HG03039 (cell line): Measurements from ENCODE around the gene ZNF644.

Source experiments
- ATAC-seq: cut with Tn5 transposase; IDR thresholded peaks from one replicate; pipeline ENCODE4 v1.9.1; 2021; ENCODE audit warnings: mild to moderate bottlenecking, moderate library complexity; ENCODE audit not compliant: unreplicated experiment

The ZNF644 gene

DNA sequence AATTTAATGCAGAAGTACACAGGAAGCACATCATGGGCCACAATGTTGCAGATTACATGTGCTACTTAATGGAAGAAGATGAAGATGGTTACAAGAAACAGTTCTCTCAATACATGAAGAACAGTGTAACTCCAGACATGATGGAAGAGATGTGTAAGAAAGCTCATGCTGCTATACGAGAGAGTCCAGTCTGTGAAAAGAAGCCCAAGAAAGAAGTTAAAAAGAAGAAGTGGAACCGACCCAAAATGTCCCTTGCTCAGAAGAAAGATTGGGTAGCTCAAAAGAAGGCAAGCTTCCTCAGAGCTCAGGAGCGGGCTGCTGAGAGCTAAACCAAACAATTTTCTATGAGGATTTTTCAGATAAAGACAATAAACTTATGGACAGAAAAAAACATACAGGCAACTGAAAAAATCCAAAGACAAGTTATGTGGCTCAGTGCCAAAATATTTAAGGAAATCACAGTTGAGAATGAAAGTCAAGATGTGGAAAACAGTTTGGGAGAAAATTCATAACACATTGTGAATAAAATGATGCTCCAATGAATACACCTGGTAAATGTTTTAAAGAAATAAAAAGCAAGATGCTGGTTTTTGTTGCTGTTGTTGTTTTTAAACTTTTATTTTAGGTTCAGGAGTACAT is 2.8 kb upstream of the ZNF644 start:
- ATAC-seq = no peak

DNA sequence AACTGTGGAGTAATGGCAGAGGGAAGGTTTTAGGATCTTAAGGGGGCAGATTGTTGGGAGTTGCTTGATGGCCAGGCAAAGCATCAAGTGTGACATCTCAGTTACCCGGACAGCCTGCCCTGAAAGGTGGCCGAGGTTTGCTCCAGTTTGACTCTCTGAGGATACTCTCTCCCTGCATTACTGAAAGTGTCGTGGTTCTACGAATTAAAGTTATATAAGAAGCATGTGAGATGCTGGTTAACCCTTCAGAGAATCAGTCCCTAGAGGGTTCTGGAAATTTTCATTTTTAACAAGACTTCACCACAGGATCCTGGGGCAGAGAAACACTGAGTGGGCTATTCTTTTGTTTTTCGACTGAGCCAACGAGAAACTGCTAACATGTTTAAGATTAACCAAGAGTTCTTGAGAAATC is 689 bp upstream of the ZNF644 start:
- no peak for ATAC-seq

DNA sequence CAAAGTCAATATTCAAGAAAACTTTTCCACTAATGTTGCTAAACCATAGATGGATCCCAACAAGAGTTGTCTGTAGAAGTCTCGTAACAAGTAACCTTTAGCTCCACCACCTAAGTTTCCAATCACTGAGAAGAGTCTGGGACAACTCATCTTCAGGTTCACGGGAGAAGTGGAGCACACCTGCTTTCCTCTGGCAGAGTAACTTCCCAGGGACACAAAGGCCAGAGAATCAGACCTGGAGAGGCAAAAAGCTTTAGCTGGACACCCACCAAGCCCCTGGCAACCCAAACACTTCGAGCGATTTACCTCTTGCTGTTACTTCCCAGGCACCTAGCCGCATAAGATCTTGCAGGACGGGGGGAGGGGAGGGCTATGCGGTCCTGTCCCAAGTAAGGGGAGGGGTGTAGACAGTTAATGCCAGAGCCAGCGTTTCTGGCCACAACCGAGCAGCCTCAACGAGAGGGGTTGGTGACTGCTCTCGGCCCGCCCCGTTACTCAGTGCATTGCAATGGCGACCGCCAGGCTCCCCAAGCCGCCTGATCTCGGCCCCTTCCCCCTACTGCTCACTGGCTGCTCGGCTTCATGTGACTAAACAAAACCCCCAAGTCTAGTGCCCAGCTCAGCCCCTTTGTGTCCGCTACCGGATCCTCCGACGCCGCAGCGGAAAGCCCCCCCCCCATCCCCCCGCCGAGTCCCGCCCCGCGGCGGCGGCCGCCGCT is 709 bp downstream of the ZNF644 start:
- ATAC-seq = peak; percentile 35

GRCh38 chr1:91020486-91020885 is 1.3 kb downstream of the ZNF644 start:
- ATAC-seq = no peak

DNA sequence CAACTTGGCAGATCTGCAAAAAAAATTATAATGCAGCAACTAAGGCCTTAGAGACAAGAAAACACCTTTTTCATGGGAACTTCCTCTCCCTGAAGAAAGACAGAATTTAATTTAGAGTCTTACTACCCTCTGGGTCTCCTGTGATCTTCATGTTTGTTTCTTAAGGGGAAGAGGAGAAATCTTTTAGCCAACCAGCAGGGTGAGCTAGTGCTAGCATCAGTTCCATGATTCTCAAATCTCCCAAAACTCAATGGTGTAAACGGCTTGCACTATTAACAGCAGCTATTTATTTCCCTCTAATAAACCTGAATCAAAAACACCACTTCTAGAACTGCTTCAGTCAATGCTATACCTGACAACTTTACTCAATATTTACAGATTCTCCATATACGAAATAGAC is 3.8 kb downstream of the ZNF644 start:
- no peak for ATAC-seq

DNA sequence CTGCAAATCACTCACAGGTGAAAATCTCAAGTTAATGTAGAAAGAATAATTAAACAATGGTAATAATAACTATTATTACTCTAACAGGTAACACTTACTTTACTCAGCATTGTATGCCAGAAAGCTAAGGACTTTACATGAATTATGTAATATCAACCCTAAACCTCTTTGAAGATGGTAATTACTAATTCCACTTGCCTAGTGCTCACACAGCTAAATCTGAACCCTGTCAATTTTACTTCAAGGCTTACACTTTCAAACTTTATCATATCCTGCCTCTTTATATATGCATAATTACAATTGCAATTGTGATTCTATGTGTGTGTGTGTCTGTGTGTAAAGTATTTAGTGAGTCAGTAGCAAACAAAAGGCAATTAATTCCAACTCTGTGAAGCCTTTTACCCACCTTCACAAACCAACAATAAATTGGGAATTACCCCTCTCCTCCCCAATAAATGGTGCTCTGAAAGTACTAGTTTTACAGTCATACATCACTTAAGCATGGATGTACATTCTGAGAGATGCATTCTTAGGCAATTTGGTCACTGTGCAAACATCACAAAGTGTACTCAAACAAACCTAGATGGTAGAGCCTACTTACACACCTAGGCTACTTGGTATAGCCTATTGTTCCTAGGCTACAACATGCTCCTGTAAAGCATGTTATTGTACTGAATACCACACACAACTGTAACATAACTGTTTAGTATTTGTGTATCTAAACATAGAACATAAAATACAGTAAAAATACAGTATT is 5.9 kb downstream of the ZNF644 start:
- no peak for ATAC-seq

DNA sequence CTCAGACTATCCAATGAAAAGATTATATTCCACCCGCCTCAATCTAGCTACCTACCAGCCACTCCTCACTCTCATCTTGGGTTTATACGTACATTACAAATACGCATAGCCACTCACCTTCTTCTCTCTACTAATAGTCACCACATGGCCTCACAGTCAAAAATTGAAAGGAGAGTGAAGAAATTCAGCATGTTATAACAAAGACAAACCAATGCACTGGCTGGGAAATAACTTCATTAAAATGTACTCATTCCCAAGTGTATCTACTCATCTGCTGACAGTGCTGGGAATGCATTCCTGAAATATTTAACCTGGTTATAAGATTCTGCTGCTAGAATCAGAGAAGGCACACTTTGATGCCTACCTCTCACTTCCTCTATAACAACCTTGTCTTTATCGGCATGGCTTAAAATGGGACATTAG is 6.5 kb downstream of the ZNF644 start:
- ATAC-seq = no peak

DNA sequence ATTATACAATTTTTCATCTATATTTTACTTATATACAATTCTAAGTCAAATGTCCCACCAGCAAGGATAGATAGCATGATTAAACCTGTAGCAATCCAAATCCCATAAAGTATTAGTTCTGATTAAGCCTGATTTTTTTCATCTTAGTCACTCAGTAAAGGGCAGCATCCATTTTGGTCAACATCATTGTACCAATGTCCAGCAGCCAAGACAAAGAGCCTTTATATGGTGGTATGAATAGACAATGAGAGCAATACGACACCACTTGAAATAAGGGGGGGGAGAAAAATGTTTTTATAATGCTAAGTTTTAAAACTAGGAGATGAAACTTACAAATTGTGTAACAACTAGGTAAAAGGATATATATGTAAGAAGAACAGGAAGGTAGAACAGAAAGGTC is 7.4 kb downstream of the ZNF644 start:
- no peak for ATAC-seq

DNA sequence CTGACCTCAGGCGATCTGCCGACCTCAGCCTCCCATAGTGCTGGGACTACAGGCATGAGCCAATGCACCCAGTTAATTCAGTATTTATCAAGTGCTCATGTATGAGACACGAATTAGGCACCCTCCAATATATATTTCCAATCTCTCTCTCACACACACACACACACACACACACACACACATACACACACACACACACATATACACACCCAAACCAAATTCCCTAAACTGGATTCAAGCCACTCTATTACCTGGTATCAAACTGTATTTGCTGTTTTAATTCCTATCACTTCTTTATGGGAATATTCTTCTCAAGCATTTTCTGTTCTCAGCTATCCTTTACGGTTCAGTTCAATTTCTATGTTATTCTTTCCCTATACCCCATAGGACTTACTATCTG is 8.5 kb downstream of the ZNF644 start:
- no peak for ATAC-seq

DNA sequence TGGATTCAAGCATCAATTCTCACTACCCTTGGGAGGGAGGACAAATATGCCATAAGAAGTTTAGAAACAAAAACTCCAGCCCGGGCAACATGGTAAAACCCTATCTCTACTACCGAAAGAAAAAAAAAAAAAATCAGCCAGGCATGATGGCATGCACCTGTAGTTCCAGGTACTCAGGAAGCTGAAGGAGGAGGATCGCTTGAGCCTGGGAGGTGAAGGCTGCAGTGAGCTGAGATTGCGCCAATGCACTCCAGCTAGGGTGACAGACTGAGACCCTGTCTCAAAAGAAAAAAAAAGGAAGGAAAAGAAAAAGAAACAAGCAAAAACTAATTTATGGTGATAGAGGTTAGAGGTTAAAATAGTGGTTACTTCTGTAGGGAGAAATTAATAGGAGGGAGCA is 9.6 kb downstream of the ZNF644 start:
- no peak for ATAC-seq

DNA sequence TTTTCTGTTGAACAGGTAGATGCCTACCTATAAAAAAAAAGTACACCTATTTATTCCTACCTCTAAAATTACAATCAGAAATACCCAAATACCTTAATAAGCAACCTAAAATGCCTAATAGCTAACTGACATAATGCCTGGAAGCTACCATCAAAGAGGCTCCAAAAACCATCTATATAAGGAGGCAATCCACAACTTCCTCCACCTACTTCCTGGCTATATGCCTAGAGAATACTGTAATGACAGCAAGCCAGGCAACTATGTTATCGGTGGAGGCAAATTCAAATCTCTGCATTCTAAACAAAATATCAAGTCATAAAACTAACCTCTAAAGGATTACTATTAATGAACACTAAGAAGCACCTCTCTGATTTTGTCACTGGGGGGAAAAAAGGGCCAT is 10.1 kb downstream of the ZNF644 start:
- ATAC-seq = no peak

DNA sequence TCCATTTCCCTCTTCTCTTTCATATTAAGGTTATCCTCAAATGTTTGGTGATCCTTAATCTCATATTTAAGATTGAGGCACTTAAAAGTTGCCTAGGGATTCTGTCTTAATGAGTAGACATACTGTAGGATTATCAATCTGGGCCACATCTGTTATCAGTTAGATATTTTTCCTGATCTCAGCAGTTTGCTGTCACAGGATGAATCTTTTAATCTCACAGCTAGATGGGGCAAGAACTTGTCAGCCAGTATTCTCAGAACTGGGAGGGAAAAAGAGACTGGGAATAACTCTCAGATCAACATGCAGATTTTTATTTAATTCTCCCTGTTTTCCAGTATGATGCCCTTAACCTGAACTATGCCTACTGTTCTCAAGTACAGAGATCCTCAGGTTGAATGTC is 14.0 kb downstream of the ZNF644 start:
- ATAC-seq = no peak

- no peak for ATAC-seq
Measured at GRCh38 chr1:91007092-91007491, 14.7 kb downstream of the ZNF644 start.

DNA sequence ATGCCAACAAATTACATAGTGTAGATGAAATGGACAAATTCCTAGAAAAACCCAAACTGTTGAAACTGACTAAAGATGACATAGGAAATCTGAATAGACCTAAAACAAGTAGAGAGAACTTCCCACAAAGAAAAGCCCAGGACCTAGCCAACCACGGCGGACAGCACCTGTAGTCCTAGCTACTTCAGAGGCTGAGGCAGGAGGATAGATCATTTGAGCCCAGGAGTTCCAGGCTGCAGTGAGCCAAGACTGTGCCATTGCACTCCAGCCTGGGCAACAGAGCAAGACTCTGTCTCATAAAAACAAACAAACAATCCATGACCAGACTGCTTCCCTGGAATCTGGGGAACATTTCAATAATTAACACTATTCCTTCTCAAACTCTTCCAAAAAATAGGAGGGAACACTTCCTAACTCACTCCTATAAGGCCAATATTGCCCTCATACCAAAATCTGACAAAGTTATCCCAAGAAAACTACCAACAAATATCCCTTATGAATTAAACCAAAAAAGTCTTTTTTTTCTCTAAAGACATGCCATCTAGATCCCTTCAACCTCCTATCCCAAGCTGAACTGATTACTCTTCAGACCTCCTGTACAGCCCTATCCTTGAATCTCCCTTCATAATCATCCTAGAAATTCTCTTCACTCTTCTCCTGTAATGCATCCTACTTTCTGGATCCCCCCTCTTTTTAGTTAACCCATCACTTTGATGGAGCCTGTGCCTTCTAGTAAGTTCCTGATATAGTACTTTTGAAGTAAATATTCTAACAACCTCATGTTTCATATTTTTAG is 15.5 kb downstream of the ZNF644 start:
- no peak for ATAC-seq

GRCh38 chr1:91005285-91005684 is 16.6 kb downstream of the ZNF644 start:
- ATAC-seq = no peak

GRCh38 chr1:91004145-91004544 is 17.7 kb downstream of the ZNF644 start:
- no peak for ATAC-seq

GRCh38 chr1:90996742-90997413 is 25.0 kb downstream of the ZNF644 start:
- no peak for ATAC-seq

DNA sequence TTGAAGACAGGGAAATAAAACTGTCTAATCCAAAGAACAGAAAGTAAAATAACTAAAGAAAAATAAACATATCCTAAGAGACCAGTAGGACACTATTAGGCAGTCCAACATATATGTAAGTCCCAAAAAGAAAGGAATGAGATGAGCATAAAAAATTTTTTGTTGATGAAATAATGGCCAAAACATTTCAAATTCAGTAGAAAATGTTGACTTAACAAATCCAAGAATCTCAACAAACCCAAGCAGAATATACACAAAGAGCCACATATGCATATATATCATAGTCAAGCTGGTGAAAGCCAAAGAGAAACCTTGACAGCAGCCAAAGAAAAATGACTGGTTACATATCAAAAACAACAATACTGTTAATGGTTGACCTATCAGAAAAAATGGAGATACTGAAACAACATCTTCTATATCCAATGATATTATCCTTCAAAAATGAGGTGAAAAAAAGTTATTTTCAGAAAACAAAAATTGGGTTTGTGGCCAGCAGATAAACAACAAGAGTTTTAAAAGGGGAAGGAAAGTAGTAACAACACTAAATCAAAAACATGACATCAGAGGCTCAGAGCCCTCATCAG is 26.4 kb downstream of the ZNF644 start:
- ATAC-seq = no peak

- ATAC-seq = no peak
Measured at GRCh38 chr1:90994461-90994860, 27.4 kb downstream of the ZNF644 start.

GRCh38 chr1:90993245-90993644 is 28.6 kb downstream of the ZNF644 start:
- ATAC-seq = no peak
